Left hindlimb (tissue), 1 donor: Measurements from ENCODE around the gene SLC25A29.
A peak's percentile ranks its signal among the peaks of the same experiment; 100 is the strongest.
"Not testable (repeated sequence)": the region's sequence is repeated elsewhere in the genome, so short reads cannot be mapped to it uniquely, and the experiment has no call there.

Source experiments
- DNase-seq: peaks from one replicate; pipeline ENCODE4 v3.0.0-alpha.2; 2018

Gene SLC25A29

DNA sequence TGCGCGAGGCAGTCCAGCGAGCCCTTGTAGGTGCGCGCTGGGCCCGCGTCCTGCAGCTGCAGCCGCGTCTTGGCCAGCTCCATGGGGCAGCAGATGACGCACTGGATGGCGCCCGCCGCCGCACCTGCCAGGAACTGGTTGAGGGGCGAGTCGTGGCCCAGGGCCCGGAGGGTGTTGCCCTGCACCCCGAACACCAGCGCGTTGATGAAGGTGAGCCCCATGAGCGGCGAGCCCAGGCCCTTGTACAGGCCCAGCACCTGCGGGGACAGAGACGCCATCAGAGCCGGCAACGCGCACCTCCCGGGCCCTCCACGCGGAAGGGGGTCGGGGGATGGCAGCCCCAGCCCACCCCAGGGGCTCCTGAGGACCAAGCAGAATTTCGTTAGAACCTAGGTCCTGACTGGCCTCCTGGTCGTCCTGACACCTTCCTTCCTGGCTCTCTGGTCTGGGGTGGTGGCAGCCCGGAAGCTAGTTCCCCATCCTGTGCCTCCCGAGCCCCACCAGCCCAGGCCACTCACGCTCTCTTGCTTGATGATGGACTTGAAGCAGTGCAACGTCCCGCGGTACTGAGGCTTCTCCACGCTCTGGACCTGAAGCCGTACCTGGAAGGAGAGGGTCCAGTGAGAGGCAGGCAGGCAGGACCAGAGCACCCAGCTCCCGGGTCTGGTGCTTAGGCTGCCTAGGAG lies 13.3 kb downstream of the SLC25A29 start:
- DNase-seq: peak; percentile 31

DNA sequence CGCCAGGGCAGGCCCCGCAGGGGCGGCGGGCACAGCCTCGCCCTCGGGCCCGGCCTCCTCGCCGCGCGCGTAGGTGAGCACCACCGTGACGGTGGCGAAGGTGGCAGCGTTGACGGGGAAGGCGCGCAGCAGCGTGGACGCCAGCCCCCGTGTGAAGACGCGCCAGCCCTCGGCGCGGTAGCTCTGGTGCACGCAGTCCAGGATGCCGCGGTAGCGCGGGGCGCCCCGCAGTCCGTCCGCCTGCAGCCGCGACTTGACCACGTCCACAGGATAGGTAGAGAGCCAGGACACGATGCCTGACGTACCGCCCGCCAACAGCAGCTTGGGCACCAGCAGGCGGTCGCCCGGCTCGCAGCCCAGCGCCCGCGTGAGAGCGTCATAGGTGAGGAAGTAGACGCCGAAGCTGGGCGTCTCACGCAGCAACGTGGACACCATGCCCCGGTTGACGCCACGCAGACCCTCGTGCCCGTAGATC lies 13.9 kb downstream of the SLC25A29 start:
- peak; percentile 12 for DNase-seq

DNA sequence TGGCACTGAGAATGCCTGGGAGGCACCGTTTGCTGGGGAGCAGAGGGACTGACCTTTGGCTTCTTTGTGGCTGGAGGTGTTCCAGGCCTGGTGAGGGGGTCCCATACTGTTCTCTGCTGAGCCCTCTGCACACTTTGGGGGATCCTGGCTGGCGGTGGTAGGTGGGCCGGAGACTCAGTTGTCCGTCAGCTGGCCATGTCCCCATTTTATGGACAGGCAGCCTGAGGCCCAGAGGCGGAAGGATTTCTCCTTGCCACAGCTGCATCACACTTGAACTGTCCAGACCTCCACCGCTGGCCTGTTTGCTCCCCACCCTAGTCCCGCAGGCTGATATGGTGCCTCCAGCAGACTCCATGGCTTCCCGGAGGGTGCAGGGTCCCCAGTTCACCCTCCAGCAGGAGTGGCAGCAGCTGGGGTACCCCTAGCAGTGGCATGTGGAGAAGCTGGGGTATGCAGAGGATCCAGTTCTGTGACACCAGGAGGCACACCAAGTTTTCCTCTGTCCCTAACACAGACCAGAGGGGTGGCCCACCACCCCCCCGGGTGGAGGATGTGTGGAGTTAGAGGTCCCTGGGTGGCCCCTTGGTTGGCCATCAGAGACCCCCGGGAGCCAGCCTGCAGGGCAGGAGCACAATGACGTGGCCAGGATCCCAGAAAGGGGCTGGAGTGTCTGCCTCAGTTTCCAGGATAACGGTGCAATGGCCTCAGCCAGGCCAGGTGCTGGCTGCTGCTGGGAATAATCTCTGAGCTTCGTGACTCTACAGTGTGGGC lies 14.8 kb downstream of the SLC25A29 start:
- peak; percentile 21 for DNase-seq

DNA sequence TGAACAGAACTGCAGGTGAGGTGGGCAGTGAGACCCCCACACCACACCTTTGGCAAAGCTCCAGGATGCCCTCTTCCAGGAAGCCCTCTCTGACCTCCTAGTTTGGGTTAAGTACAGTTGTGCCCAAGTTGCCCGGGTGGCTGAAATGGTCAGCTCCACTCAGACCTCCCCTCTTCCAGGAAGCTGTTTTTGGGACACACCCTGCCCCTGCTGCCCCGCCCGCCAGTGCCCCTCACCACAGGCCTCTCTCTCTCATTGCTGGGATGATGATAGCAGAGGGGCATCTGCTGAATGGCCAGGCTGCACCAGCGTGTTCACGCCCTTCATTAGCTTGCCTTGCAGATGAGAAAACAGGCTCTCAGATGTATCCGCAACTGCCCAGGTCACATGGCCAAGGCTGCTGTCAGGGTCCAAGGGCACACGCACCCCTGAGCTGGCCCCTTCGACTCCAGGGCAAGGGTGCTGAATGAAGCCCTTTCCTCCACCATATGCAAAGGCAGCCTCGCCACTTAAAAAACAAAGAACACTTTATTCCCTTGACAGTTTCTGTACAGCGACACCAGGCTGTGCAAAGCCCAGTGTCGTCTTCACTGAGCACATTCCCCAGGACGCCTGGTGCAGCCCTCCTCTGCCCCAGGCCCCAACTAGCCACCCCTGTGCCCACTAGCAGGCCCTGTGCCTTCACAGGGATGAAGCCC lies 15.5 kb downstream of the SLC25A29 start:
- peak; percentile 30 for DNase-seq

DNA sequence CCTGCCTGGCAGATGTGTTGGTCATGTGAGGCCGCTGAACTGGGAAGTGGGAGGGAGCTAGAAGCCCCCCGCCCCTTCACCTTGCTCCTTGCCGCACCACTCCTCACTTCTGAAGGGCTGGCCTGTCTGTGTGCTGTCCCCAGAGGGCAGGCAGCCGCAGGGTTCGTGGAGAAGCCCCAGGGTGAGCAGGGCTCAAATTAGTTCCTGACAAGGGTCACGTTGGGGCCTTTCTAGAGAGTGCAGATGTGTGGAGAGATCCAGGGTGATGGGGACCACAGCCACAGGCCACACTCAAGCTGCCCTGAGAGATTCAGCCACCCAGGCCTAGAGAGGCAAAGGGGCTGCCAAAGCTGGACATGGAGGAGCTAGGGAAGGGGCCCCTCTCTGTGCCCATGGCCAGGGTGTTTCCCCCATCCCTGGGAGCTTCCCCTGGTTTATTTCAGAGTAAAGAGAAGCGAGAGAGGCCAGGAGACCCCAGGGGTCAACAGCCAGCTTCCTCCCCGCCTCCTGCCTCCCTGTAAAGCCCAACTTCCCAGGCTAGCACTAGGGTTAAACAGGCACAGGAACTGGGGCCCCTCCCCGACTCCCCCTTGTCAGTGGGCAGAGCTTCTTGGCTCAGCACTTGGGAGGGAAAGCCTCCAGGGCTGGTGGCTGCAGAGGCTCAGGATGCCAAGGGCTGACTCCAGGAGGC lies 16.2 kb downstream of the SLC25A29 start:
- peak; percentile 21 for DNase-seq

DNA sequence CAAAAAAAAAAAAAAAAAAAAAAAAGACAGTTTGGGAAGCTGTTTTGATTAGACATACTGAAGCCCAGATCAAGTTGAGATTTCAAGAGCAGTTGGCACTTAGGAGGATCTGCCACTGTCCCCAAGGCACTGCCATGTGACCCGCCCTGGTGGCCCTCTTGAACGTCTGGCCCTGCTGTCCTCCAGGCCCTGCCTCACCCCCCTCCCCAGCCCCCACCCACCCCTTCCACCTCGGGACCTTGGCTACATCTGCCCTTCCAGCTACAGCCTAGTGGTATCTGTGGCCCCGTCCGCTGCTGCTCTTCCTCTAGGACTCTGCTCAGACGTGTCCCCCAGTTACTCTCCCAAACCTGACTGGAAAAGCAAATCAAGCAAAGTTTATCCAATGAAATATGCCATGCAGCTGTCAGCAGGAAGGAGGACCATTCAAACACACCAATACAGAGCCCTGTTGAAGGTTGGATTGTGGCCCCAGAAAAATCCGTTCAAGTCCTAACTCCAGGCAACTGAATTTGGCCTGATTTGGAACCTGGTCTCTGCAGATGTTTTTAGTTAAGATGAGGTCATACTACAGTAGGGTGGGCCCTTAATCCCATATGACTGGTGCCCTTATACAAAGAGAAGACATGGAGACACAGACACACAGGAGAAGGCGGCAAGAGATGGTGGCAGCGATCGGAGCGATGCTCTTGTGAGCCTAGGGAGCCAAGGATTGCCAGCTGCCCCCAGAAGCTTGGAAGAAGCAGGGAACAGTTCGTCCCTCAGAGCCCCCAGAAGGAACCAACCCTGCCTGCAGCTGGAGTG lies 17.7 kb downstream of the SLC25A29 start:
- no peak for DNase-seq

DNA sequence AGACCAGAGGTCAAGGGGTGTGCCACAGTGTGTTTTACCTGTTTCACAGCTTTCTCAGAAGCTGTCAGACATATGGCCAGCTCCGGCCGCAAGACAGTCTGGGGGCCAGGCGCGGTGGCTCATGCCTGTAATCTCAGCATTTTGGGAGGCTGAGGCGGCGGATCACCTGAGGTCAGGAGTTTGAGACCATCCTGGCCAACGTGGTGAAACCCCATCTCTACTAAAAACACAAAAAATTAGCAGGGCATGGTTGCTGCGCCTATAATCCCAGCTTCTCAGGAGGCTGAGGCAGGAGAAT lies 18.3 kb downstream of the SLC25A29 start:
- DNase-seq: not testable (repeated sequence)

DNA sequence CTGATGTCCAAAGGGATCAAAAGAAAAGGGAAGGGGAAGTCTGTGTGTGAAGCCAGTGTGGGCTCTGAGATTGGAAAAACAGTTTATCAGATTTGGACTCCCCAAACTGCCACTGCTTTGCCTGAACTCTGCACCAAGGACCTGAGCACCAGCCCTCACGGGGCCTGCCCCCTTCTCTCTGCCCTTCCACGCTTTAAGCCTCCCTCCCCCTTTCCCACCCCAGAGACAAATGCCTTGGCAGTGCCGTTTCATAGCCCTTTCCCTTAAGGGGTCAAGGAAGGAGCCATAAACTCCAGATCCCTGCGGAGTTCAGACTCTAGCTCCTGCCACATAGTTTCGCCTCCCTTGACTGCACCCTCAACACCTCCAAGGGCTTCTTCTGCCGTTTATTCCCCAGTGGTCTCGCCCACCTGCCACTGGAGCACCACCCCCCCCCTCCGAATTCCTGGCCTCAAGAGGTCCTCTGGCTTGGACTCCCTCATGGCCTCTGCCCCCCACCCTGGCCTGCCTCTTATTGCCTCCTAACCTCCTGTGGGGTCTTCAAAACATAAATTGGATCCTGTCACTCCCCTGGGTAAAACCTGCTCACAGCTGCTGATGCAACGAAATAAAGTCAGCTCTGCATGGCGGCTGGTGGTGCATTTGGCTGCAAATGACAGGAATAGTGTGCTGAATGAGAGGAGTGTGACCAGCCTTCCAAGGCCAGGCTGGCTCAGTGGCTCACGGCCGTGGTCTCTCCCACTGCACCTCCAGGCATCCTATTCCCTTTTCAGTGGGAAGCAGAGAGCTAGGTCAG lies 18.8 kb downstream of the SLC25A29 start:
- DNase-seq: no peak

DNA sequence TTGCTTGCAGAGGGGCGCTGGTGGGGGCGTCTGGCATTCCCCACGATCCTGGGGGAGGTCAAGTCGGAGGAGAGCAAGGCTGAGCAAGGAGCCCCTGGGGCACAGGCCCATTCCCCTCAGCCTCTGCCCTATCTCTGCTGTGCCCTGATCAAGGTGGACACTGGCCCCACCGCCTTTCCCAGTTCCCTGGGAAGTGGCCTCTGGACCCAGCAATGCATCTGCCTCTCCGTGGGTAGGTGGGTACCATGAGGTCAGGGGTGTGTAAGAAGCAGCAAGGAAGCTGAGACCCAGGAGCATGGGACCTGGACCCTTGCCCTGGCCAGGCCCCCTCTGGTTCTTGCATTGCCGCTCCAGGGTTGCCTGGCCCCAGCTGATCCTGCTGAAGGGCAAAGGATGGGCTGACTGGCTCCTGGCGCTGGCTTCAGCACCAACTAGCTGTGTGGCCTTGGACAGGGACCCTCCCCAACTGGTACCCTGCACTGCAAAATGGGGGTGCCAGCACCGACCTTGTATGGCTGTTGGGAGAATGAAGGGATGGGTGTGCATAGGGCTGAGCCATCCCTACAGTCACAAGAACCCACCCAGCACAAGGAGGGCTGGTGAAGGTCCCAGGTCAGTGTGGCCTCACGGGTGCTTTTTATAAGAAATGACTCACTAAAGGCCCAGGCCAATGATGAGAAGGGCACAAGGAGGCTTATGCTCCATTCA lies 19.6 kb downstream of the SLC25A29 start:
- DNase-seq: no peak

DNA sequence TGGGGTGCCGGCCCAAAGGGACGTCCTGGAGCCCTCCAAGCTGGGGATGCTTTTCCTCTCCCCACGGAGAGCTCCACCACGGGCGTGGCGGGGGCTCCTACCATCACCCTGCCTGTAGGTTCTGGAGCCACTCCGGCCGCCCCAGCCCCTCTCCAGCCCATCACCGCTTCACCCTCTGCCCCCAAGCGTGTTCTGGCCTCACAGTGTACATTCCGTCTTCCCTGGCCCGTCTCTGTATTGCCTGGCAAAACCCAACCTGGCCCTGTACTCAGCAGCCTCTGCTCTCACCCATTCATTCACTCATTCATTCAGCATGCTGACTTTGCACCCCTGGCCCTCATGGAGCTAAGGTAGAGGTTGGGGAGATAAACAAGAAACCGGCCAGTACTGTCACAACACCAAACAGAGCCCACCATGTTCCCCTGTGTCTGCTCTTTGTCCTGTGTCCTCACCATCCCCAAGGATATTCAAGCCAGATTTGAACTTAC lies 20.3 kb downstream of the SLC25A29 start:
- no peak for DNase-seq

DNA sequence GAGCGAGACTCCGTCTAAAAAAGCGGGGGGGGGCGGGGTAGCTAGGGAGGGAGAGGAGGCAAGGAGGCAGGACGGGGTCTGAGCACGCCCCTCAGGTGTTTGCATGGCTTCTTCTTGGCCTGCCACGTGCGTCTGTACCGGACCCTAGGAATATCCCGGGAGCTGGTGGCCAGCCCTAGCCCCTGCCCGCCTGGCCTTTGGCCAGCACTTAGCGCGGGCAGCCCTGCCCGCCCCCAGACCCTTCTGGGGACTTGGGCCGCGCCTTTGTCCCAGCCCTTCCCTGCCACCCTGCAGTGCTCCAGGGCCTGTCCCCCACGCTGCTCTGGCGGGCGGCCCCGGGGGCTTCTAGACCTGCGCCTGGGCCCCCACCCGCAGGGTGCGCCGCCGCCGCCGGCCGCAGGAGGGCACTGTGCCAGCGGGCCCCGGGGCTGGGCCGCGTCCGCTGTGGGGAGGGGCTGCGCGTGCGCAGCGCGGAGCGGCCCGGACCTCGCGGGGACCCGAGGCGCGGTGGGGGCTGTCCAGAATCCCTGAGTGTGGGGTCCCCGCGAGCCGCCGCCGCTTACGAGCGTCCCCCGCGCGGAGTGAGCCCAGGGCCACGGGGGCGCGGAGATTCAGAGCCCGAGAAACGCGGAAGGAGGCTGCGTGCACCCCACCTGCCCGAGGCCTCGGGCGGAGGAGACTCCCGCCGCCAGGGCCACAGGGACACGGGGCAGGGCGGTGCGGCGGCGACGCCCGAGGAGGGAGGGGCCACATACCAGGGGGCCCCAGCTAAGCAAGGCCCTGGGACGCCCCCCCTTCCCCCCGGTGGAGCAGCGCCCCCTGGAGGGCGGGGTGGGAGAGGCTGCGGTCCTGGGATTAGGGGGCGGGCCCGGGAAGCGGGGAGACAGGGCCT lies 21.0 kb downstream of the SLC25A29 start:
- peak; percentile 74 for DNase-seq

DNA sequence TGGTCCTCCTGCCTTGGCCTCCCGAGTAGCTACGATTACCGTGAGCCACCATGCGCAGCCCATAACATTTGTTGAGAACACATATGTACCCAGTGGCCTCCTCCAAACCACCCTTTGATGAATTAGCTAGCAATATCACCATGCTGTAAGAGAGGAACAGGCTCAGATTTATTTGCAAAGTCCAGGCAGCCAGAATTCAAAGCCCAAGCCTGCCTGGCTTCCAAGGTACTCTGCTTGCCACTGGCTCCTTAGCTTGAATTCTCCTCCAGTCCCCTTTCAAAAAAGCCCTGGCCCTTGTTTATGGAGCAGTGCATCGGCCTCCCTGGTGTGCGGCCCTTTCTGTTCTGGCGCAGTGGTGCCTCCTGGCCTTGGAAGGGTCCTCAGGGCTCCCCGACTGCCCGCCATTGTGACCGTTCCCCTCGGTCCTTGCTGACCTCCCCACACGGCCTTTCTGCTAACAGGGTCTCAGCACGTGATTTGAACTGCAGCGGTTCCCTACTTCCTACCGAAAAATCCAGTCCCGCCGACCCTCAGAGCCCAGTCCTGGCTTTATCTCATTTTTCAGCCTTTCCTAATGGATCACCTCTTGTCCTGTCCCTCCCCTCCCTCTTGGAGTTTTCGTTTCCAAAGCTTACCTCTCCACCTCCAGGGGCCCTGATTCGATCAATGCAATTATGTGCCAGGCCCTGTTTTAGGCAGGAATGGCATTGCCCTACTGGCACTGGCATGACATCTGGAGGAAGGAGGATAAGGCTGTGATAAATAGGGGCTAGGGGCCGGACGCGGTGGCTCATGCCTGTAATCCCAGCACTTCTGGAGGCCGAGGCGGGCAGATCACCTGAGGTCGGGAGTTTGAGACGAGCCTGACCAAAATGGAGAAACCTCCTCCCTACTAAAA lies 22.0 kb downstream of the SLC25A29 start:
- no peak for DNase-seq

DNA sequence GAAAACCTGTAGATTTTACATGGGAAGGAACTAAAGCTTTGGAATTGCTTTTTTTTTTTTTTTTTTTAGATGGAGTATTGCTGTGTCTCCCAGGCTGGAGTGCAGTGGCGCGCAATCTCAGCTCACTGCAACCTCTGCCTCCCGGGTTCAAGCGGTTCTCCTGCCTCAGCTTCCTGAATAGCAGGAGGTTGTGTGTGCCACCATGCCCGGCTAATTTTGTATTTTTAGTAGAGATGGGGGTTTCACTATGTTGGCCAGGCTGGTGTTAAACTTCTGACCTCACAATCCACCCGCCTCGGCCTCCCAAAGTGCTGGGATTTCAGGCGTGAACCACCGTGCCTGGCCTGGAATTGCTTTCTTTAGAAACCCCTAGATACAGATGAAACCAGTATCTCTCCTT lies 22.8 kb downstream of the SLC25A29 start:
- not testable (repeated sequence) for DNase-seq

DNA sequence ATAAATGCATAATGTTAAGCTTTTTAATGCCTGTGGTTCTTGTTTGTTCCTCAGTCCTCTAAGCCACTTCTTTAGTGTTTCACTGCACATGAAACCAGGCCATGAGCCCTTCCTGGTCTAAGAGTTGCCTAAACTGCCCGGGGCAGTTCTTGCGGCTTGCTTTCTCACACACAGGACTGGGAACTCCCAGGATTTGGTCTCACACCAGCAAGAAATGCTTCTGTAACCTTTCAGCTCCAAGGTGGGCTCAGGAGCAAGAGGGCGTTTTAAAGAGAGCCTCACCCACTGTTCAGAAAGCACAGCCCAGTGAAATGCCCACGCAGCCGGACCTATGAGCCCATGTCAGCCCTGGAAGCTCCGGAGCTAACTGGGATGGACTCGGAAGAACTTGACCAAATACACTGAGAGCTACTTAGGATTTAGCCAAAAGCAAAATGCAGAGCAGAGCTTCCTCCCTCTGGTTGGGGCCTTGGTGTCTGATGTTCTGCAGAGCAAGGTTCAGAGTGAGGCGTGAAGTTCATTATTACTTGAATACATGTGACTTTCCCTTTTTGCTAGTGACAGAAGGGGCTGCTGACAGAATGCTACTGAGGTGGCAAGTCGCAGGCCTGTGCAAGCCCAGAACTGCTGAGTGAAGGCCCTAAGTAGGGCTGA lies 23.4 kb downstream of the SLC25A29 start:
- no peak for DNase-seq

DNA sequence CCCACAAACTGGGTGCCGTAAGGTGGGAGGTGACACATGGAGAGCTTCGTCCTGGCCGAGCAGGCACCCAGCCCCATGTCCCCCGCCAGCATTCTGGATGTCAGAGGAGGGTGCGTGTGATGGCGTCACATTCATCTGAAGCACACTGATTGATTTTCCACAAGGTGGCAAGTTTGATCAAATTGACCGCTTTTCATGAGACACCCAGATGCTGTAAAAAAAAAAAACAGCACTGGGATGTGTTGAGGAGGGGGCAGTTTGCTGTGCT lies 24.2 kb downstream of the SLC25A29 start:
- DNase-seq: no peak

DNA sequence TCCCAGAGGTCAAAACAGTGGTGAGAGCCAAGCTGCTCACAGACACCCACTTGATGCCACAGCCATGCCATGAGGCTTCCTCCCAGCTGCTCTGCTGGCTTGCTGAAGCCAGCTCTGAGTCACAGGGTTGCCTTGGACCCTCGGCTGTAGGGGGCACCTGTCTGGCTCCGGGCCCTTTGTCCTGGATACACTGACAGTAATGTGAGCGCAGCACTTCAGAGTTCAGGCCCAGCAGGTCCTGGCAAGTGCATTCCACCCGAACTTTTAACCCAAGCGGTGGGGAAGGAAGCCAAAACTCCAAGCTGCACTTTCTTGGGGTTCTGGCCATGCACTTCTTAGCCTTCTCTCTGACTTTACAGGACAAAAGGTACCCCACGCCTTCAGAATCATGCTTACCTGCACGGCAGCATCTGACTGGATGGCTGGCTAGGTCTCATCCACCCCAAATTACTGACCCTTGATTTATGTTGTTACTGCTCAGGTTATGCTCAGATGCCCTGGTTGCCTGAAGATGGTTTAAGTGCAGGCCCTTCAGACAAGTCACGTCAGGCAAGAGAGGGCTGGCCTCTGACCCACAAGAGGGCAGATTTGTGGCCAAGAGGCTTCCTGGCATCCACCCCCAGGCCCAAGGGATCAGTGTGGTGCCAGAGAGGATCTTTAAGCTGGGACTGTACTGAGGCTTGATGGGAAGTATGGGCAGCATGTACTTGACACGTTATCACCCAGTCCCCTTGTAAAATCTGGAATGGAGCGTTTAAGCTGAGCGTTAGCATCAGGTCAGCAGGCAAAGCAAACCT lies 24.8 kb downstream of the SLC25A29 start:
- no peak for DNase-seq

DNA sequence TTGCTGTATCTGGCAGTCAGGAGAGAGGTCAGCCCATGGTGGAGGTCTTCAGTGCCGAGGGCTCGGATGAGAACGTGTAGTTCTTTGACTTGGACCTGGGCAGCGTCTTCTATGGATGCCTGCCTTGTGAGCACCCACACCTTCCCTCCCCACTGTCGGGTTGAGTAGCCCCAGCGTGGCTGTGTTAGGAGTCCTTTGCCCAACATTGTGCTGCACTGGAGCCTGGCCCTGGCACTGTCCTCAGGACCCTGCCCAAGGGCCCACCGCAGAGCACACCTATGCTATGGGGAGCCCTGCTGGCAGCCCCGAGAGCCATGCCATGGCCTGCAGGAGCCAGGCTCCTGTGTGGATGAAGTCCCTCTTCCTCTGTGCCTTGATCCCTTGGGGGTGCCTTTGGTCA lies 26.7 kb downstream of the SLC25A29 start:
- DNase-seq: no peak
